K562 (cell line): ENCODE data around the gene FARSB. TPM values are rescaled to one million over a fixed set of nuclear protein-coding genes. Genes with fewer than 3 reads are reported as not detected.

Experiments used
- ARID1B ChIP-seq: fragments of 450-650 bp; IDR thresholded peaks from 2 replicates; pipeline ENCODE4 v1.6.1; 2016; ENCODE audit warnings: antibody characterized with exemption, mild to moderate bottlenecking, inconsistent platforms
- C11orf30 ChIP-seq: fragments of 450-650 bp; IDR thresholded peaks from 2 replicates; pipeline ENCODE4 v1.6.1; 2016; ENCODE audit warnings: low read depth, mild to moderate bottlenecking
- CBX3 ChIP-seq, 2 experiments: IDR thresholded peaks; 1 replicate in 1 of 2; 2 replicates in 1 of 2; pipeline ENCODE4 v1.6.1; 2012; ENCODE audit warnings: inconsistent platforms in 2 of 2, low read length in 2 of 2, borderline replicate concordance in 1 of 2, control low read depth in 1 of 2
- CSDE1 ChIP-seq, 2 experiments: fragments of 450-650 bp; IDR thresholded peaks; 2 replicates each; pipeline ENCODE4 v1.6.1; 2016; ENCODE audit warnings: mild to moderate bottlenecking in 1 of 2
- DPF2 ChIP-seq: fragments of 450-650 bp; IDR thresholded peaks from 2 replicates; pipeline ENCODE4 v1.6.1; 2016
- FOXJ2 ChIP-seq: fragments of 200-800 bp; sonication (Bioruptor generic); IDR thresholded peaks from 2 replicates; pipeline ENCODE4 v1.6.1; 2016; ENCODE audit warnings: missing genetic modification characterization, missing compliant biosample characterization
- HIVEP1 ChIP-seq: fragments of 250-450 bp; sonication (Bioruptor Pico); IDR thresholded peaks from 2 replicates; pipeline ENCODE4 v1.4.0; 2020; ENCODE audit warnings: mild to moderate bottlenecking
- HNRNPUL1 ChIP-seq: fragments of 200-400 bp; formaldehyde crosslinking; IDR thresholded peaks from 2 replicates; pipeline ENCODE4 v1.6.1; 2017; ENCODE audit warnings: low read length
- JUNB ChIP-seq: fragments of 450-650 bp; formaldehyde crosslinking; conservative IDR thresholded peaks from 2 replicates; pipeline ENCODE4 v1.4.0; 2020; ENCODE audit warnings: mild to moderate bottlenecking
- LARP7 ChIP-seq: fragments of 450-650 bp; IDR thresholded peaks from 2 replicates; pipeline ENCODE4 v1.6.1; 2016
- NCOA4 ChIP-seq: fragments of 450-650 bp; IDR thresholded peaks from 2 replicates; pipeline ENCODE4 v1.6.1; 2018; ENCODE audit warnings: mild to moderate bottlenecking; ENCODE audit not compliant: partially characterized antibody
- NFE2 ChIP-seq: IDR thresholded peaks from 2 replicates; pipeline ENCODE4 v1.6.1; 2014; ENCODE audit warnings: antibody characterized with exemption, low read depth
- NFE2L1 ChIP-seq: fragments of 450-650 bp; IDR thresholded peaks from 2 replicates; pipeline ENCODE4 v1.6.1; 2016; ENCODE audit warnings: missing genetic modification characterization, low read depth, mild to moderate bottlenecking, missing compliant biosample characterization, moderate library complexity, borderline replicate concordance
- NUFIP1 ChIP-seq: fragments of 450-650 bp; IDR thresholded peaks from 2 replicates; pipeline ENCODE4 v1.6.1; 2018; ENCODE audit not compliant: partially characterized antibody
- POLR3G ChIP-seq: IDR thresholded peaks from 2 replicates; pipeline ENCODE4 v1.6.1; 2011; ENCODE audit not compliant: insufficient read length, insufficient replicate concordance; ENCODE audit errors: extremely low read depth
- PTRF ChIP-seq: fragments of 450-650 bp; IDR thresholded peaks from 2 replicates; pipeline ENCODE4 v1.6.1; 2016; ENCODE audit warnings: mild to moderate bottlenecking, missing genetic modification characterization, missing compliant biosample characterization
- TAF1 ChIP-seq: IDR thresholded peaks from 2 replicates; pipeline ENCODE4 v1.6.1; 2011; ENCODE audit warnings: mild to moderate bottlenecking, low read length, moderate library complexity; ENCODE audit not compliant: insufficient read depth, control insufficient read depth, severe bottlenecking; ENCODE audit errors: extremely low read depth
- U2AF2 ChIP-seq: fragments of 200-400 bp; formaldehyde crosslinking; optimal IDR thresholded peaks from 2 replicates; pipeline ENCODE3; 2017; ENCODE audit warnings: low read depth, mild to moderate bottlenecking, low read length
- XRCC3 ChIP-seq: fragments of 450-650 bp; IDR thresholded peaks from 2 replicates; pipeline ENCODE4 v1.6.1; 2017; ENCODE audit warnings: mild to moderate bottlenecking, moderate library complexity
- ZNF316 ChIP-seq: fragments of 450-650 bp; IDR thresholded peaks from 2 replicates; pipeline ENCODE4 v1.6.1; 2016
- ZNF76 ChIP-seq: fragments of 250-450 bp; sonication (Bioruptor Pico); IDR thresholded peaks from 2 replicates; pipeline ENCODE4 v1.4.0; 2020; ENCODE audit warnings: mild to moderate bottlenecking, moderate library complexity, borderline replicate concordance
- polyA plus RNA-seq, 8 experiments: library from polyadenylated mRNA; depleted of rRNA in 4 of 8; stranded (reverse) in 5 of 8; unstranded in 3 of 8; fragments of >200 nt; fragmentation: Nextera tagmentation in 2 of 8; fragmentation: Illumina TruSeq in 1 of 8; extraction: Ambion mirVana in 2 of 8; extraction: Trizol in 1 of 8; gene quantifications; 2 replicates each; pipeline versions ENCODE4 v1.2.1 to v1.2.3, GENCODE V29; 2011 to 2014; ENCODE audit warnings: inconsistent platforms in 1 of 8, missing spikeins in 1 of 8
- total RNA-seq, 7 experiments: library from RNA; depleted of rRNA in 6 of 7; stranded (reverse); fragments of >200 nt in 6 of 7; fragmentation: Illumina TruSeq in 2 of 7; extraction: Trizol in 2 of 7; gene quantifications; 2 replicates each; pipeline versions ENCODE4 v1.2.1 to v1.2.3, GENCODE V29; 2011 to 2021; ENCODE audit warnings: low replicate concordance in 1 of 7
- TF ChIP-seq, protein P1 (sequence below): fragments of 450-650 bp; IDR thresholded peaks from 2 replicates; pipeline ENCODE4 v1.6.1; 2017; ENCODE audit warnings: antibody characterized with exemption
- TF ChIP-seq, protein P2 (sequence below): IDR thresholded peaks from 3 replicates; pipeline ENCODE4 v1.6.1; 2011; ENCODE audit warnings: borderline replicate concordance, mild to moderate bottlenecking, moderate library complexity; ENCODE audit not compliant: insufficient read length; ENCODE audit errors: extremely low read depth

Gene FARSB
- total and polyA plus RNA-seq, 9 of the 15 experiments (the other 6 are each of a cell fraction or from before 2014, with no cell fraction given) = 26.6 to 171 (median 55.7) TPM

DNA sequence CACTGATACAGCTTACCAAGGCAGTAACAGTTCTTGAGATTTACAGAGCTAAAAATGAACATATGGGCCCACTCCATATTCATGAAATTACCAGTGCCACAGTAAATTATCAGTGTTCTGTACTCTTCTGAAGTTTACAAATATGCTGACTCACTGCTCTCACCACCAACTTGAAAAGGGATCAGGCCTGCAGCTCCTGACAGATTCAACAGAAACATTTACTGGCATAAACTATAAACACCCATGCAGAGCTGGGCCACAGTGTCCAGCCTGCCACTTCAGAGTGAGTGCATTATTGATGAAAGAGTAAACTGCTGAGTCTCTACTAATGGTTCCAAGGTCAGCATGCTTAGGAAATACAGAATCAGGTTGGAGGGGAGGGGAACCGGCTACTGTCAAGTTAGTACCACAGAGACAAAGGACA lies 83.1 kb downstream of the FARSB start (continued):
- TF ChIP-seq PTRF (tag) (no peak), POLR3G (no peak), C11orf30 (peak; percentile 94), FOXJ2 (no peak), NFE2 (peak; percentile 95), XRCC3 (no peak), U2AF2 (no peak), ZNF76 (CRISPR knock-in tag) (no peak), HNRNPUL1 (no peak), ZNF316 (peak; percentile 94), NFE2L1 (tag) (peak; percentile 94), CBX3 (IDR thresholded peaks at IDR 0.05; ENCODE audit: borderline replicate concordance in 1 of 2, low read length in 2 of 2) (no peak), NCOA4 (no peak), LARP7 (no peak), HIVEP1 (CRISPR knock-in tag) (no peak), DPF2 (0 out of 2 replicates have a peak, but pooled peaks have one; percentile 35), ARID1B (peak; percentile 23; the same call in 1 of the 2 replicates), CSDE1 (IDR thresholded peaks at IDR 0.05) (no peak), JUNB (CRISPR knock-in tag) (no peak), NUFIP1 (no peak), TAF1 (no peak)
- TF ChIP-seq, protein P1, sequence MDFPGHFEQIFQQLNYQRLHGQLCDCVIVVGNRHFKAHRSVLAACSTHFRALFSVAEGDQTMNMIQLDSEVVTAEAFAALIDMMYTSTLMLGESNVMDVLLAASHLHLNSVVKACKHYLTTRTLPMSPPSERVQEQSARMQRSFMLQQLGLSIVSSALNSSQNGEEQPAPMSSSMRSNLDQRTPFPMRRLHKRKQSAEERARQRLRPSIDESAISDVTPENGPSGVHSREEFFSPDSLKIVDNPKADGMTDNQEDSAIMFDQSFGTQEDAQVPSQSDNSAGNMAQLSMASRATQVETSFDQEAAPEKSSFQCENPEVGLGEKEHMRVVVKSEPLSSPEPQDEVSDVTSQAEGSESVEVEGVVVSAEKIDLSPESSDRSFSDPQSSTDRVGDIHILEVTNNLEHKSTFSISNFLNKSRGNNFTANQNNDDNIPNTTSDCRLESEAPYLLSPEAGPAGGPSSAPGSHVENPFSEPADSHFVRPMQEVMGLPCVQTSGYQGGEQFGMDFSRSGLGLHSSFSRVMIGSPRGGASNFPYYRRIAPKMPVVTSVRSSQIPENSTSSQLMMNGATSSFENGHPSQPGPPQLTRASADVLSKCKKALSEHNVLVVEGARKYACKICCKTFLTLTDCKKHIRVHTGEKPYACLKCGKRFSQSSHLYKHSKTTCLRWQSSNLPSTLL = no peak
- TF ChIP-seq, protein P2, sequence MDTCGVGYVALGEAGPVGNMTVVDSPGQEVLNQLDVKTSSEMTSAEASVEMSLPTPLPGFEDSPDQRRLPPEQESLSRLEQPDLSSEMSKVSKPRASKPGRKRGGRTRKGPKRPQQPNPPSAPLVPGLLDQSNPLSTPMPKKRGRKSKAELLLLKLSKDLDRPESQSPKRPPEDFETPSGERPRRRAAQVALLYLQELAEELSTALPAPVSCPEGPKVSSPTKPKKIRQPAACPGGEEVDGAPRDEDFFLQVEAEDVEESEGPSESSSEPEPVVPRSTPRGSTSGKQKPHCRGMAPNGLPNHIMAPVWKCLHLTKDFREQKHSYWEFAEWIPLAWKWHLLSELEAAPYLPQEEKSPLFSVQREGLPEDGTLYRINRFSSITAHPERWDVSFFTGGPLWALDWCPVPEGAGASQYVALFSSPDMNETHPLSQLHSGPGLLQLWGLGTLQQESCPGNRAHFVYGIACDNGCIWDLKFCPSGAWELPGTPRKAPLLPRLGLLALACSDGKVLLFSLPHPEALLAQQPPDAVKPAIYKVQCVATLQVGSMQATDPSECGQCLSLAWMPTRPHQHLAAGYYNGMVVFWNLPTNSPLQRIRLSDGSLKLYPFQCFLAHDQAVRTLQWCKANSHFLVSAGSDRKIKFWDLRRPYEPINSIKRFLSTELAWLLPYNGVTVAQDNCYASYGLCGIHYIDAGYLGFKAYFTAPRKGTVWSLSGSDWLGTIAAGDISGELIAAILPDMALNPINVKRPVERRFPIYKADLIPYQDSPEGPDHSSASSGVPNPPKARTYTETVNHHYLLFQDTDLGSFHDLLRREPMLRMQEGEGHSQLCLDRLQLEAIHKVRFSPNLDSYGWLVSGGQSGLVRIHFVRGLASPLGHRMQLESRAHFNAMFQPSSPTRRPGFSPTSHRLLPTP = no peak
